ENCODE measurements around the gene TTR.

DNA sequence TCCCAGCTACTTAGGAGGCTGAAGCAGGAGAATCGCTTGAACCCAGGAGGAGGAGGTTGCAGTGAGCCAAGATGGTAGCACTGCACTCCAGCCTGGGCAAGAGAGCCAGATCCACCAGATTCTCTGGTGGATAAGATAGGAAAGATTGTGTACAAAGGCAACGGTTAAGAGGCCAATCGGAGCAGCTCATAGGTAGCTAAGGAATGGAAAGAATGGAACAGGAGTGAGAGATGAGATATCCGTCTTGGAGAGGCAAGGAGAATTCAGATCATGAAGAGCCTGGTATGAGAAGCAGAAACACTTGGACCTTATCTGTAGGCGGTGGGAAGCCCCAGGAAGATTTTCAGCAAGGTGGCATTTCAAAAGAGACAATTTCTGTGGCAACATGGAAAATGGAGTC is 27.1 kb downstream of the TTR start:
- TF ChIP-seq CTCF (conservative IDR thresholded peaks at IDR 0.05; ENCODE audit: low read length) (no peak), EZH2phosphoT487 (IDR thresholded peaks at IDR 0.05; ENCODE audit: borderline replicate concordance) (no peak)

Data from Loucy (cell line).